GM19468 (cell line): ENCODE data around the gene ELK4.
A peak's percentile ranks its signal among the peaks of the same experiment; 100 is the strongest.

Source experiments
- ATAC-seq: cut with Tn5 transposase; IDR thresholded peaks from one replicate; pipeline ENCODE4 v1.9.1; 2021; ENCODE audit warnings: mild to moderate bottlenecking, moderate library complexity, moderate number of reproducible peaks; ENCODE audit not compliant: unreplicated experiment; ENCODE audit errors: extremely low read depth

ELK4 gene, protein sequence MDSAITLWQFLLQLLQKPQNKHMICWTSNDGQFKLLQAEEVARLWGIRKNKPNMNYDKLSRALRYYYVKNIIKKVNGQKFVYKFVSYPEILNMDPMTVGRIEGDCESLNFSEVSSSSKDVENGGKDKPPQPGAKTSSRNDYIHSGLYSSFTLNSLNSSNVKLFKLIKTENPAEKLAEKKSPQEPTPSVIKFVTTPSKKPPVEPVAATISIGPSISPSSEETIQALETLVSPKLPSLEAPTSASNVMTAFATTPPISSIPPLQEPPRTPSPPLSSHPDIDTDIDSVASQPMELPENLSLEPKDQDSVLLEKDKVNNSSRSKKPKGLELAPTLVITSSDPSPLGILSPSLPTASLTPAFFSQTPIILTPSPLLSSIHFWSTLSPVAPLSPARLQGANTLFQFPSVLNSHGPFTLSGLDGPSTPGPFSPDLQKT

DNA sequence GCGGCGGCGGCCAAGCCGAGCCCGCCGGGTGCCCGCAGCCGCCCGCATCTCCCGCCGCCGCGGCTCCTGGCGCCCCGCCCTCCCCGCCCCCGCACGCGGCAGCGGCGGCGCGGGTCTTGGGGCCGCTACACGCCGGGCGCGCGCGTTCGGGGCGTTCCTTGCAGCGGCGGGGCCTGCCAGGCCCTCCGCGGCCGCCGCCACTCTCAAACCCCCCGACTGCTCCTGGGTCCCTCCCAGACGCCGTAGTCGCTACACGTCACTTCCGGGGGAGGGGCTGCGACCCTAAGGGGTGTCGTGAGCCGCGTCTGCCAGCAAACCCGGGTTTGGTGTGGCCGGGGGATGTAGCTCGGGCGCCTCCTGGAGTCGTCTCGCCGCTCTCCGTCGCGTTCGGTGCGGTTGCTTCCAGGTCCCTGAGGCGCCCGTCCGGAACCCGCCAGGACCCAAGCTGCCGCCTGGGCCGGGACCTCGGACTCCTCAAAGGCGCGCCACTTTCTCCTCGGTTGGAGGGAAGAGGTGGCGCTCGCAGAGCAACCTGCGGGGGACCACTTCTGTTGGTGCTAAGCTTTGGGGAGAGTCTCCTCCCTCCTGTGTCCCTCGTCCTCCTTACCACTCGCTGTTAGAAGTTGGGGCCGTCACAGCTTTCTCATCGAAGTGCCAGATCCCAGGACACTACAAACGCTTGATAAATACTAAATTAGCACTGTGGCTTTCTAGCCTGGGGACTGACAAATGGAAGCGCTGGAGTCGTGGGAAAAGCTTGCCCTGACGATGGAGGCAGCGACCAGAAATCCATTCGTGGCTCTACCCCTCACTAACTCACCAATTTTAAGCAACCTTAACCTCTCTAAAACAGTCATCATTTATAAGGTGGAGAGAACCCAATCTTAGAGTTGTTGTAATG is at the start of gene ELK4:
Gene ELK4, minus strand, starts transcription at position 244 of the 901 bp plus-strand sequence. CDS start 8,129 bp downstream, outside the sequence.
- peak; percentile 29 for ATAC-seq

DNA sequence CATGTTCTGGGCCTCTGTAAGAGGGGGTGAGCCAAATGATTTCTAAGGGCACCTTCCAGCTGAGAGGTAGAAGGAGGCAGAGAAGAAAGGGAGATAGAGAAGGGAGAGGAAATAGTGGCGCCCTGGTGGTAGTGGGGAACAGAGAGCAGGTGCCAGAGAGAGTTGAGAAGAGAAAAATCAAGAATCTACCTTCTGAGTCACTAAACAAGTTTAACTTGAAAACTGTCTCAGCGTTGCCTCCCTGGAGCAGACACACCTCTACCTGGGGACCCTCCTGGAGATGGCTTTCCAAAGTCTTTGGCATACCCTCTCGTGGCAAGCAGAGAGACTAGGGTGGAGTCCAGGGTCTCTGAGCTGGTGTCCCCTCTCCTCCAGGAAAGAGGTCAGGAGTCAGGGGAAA is 49.6 kb upstream of the ELK4 start:
- ATAC-seq, result no peak

DNA sequence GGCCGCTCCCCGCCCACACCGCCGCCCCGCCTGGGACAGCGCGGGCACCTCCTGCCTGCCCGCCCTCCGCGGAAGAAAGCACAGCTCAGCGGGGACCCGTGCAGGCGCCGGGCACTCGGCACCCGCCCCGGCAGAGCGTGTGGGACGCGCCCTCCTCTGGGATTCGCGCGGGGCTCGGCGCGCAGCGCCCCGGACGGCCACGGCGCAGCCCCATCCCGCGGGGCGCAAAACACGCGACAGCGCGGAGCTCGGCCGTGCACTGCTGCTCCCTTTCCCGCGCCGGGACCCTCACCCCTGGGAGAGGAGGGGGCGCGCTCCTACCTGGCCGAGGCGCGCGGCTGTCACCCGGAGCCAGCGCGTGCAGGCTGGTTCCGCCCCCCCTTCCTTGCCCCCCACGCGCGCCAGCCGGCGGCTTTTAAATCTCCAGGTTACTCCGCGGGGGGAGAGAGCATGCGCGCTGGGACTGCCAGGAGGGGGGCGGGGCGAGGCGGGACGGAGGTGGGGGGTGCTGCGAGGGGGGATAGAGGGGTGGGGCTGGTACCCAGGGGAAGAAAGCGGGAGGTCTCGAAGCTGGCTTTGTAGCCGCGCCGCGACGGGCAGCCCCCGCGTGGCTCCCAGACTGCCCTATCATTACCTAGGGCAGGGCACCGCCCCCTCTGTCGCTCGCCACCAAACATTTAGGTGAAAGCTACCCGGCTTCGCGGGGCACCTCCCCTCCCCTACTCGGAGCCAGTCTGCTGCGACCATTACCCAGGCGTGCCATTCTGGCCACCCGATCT is 48.5 kb upstream of the ELK4 start, which contains the start of gene SLC45A3:
Gene SLC45A3, minus strand, starts transcription at position 437 of the 779 bp plus-strand sequence. CDS start 15,853 bp downstream, outside the sequence.
- ATAC-seq, result no peak

DNA sequence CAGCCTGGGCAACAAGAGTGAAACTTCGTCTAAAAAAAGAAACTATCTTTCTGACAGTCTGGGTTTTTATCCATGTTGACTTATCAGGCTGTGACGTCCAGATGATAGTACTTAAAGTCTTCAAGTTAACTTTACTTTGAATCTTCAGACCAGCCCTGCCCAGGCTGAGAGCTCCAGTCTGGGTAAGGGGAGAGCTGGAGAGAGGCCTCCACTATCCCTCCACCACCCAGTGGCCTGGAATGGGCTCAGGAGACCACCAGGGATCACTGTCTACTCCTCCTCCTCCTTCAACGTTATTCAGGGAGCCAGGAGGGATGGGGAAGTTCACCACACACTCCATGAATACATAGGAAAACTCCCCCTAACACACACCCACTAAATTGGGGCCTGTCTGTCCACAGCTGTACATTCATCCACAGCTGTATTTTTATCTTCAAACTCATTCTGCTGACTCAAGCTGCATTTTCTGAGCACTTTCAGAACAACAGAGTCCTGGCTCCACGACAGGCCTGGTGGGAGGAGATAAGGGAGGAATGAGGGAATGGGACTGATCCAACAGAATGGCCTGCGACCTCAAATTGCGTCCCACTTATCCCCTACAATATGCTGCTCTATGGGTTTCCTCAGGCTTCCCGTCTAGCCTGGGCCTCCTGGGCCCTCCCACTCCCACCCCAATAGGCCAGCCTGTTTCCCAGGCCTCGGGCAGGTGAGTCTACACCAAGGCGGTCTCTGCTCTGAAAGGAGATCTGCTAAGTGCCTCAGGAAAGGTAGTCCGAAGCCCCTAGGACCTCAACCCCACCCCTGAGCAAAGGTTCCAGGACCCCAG is 46.7 kb upstream of the ELK4 start:
- no peak for ATAC-seq

DNA sequence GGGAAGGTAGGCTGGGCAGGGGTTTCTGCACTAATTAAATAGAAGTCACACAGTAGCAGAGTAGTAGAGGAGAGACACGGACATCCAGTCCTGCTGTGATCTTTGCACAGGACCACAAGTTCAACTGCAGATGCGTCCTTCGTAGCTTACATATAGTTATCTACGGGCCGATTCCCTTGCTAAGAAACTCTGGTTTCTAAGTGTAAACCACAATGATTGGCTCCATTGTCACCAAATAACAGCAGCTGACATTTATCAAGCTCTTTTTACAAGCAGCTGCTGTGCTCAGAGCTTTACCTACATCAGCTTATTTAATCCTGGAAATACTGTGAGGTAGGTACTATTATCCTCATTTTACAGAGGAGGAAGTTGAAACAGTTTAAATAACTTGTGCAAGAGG is 45.4 kb upstream of the ELK4 start:
- ATAC-seq, result no peak

DNA sequence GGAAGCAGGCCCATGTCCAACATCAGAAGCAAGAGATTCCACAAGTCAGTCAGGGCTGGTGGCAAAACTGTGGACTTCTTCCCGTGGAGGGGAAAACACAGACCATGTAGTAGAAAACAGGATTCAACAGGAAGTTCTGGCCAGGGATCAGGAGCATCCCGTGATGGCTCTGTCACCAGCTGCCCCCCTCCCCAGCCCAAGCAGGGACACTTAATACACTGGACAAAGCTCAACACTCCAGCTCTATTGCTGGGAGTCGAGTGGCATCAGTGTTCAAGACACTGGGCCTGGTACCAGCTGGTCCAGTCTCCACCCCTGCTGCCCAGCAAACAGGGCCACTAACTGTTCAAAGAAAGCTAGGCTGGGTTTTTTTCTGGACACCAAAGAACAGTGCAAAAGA is 44.8 kb upstream of the ELK4 start:
- ATAC-seq, result no peak

DNA sequence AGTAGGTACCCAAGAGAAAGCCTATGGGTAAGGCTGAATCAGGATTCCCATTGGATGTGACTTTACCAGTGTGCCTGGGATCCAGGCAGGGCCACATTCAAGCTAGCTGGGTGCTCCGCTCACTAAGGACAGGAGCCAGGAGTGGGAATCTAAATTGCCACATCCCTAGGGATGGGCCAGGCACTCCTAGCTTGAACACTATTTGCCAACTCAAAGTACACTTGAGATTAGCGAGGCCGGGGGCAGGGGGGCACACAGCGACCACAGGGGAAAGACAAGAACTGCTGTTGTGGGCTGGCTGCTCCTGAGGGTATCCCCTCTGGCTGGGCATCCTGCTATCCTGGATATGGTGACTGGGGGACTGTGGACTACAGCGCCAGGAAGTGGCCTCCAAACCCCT is 44.2 kb upstream of the ELK4 start:
- no peak for ATAC-seq

DNA sequence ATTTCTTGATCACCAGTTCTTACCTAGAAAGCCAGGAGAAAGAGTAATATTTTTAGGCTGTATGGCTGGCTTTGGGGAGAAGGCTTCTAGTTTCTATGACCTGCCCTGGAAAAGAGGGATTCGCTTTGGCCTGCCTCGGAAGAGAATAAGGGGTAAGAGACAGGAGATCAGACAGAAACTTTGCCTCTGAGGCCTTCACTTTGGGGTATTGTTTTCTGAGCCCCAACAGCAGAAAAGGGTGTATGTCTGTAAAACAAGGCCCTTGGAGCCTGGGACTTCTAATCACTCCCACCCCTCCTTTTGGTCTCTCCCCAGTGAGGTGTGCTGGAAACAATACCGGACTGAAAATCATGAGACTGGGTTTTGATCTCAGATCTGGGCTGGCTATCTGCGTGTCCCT is 43.4 kb upstream of the ELK4 start:
- no peak for ATAC-seq

DNA sequence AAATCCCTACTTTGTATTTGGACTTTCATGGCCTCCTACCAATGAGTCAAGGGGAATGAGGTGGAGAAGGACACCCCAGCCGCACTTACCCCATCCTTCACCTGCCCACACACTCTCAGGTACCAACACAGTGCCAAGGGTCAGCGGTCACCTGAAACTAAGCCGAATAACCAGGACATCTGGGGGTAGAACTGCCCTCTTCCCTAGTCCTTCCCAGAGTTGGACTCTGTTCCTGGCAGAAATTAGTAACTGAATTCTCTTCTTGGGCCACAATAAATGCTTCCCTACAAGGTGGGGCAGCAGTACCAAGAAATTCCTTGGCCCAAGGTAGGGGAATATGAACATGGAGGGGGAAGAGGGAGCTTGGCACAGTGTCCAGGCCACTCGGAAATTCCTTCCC is 41.2 kb upstream of the ELK4 start:
- ATAC-seq, result no peak

DNA sequence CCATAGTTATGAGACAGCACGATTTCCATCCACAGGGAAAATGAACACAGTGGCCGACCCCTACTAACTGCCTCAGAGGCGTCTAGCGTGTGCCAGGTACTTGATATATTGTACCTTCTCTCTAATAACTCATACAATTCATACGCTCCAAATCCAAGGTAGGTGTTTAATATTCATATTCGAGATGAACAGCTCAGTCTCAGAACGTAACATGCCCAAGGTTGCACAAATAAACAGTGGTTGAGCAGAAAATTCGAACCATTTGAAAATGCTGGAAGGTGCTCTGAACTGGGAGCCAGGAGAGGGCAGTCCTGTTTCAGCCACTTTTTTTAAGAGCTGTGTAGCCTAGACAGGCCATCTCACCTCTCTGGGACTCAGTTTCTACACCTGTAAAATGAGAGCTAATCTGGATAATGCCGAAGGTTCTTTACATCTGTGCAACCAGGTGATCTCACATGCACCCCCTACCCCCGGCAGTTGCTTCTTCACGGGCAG is 40.6 kb upstream of the ELK4 start:
- ATAC-seq, result no peak

DNA sequence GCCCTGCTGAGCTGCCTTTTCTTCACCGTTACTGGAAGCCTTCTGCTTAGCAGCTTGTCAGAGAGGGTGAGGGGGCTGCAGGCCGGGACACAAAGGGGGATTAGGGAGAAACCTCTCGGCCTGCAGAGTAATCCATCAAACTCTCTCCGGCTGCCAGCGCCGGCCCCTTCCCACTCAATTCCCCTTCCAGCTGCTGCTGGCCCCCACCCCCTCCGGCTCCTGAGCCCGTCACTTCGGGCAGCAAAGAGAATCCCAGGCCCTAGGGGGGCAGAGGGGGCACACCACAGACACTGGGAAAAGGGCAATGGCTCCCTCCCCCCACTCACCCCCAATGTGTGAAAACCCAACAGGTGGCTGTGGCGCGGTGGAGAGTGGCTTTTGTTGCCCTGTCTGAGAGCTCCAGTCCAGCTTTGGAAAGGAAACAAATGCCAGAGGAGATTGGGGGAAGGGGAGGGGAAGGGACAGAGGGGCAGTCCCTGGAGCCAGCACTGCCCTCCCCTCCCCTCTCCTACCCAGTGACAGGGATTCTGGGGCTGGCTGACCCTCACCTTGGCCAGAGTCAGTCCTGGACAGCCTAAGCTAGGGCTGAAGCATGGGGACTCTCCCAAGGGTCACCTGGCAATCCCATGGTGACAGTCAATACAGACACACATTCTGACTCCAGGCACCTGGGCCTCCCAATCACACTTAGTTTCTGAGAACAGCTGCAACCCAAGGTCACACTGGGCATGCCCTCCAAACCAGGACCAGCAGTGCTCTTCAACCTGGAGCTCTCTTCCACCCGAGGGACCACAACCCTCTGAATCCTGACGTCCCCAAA is 39.0 kb upstream of the ELK4 start:
- no peak for ATAC-seq

DNA sequence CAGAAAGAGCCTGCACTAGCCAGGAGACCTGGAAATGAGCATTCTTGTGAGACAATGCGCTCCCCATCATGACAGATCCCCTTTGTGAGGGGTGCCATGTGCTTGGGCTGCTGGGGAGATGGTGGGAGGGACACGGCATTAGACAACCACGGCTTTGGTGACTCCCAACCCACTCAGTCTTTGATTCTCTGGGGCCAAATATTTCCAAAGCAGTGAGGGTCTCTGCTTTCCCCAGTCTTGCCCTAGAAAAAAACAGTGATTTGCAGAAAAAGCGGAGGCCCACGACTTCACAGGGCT is 38.3 kb upstream of the ELK4 start:
- ATAC-seq, result no peak

DNA sequence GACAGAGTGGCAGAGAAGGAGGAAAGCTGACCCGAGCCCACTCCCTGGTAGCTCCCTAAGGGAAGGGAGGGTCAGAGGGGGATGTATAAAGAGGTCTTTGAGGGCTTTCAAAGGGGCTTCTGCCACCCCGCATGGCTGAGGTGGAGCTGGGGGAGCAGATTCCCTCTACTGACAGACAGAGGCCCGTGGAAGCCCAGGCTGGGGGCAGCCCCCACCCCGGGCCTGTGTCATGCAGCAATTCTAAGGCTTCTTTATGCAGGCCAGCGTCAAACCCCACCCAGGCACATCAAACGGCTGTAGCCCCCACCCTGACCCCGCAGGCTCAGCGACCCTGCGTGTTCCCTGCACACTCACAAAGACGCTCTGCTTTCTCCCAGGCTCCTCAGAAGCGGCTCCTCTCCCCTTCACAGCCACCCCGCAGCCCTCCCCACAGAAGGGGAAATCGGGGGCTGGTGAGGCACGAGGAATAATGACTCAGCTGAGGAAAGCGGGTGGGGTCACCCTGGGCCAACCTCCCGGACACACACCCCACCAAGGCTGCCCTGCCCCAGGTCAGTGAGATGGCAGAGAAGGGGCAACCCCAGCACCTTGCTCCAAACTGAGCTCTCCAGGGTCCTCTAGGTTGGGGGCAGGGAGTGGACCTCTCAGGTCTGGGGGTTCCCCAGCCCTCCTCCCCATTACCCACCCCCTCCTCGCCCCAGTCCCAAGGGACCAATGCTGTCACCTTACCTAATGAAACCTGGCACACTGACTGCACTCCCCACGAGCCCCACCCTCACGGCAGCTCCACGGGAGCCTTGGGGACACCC is 37.7 kb upstream of the ELK4 start:
- ATAC-seq, result no peak

DNA sequence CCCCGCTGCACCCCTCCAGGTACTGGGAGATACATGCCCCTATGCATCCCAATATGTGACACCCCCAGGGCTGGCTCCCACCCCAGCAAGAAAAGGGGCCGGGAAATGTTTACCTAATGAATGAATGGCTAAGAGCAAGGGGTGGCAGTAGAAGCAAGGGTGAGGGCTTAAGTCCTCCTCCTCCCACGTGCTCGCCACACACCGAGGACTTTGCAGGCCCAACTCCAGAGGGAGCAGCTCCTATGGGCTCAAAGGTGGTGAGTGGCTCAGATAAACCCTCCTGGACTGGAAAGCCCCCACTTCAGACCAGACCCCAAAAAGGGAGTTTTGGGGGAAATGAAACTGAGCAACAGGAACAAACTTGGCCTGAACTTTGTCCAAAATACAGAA is 37.1 kb upstream of the ELK4 start:
- no peak for ATAC-seq

DNA sequence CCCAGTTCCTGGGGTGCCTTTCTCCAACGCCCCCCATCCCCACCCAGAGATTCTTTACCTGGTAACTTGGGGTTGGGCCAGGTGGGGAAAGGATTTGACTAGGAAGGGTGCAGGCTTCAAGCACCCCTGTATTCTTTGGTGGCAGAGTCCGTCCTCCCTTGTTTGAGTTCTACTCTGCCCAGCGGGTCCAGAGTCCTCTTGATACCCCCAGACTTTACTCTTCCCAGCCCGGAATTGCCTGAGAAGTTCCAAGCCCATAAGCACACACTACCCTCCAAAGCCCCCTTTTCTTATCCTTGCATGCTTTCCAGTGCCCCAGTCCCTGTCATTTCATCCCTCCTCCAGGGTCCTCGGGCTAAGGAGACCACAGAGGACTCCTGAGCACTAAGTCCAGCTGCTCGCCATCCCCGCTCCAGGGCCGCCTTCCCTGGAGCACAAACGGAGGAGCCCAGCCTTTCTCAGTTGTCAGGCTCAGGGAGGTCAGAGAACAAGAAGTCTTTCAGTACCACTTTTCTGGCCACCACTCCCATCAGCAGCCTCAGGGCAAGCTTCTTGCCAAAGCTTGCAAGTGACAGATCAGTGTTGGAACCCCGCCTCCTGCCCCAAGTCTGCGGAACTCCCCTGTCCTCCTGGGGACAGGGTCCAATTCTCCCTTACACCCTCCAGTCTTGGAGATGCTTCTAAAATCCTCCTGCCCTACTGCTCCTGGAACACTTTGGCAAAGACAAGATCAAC is 36.3 kb upstream of the ELK4 start:
- ATAC-seq, result no peak

DNA sequence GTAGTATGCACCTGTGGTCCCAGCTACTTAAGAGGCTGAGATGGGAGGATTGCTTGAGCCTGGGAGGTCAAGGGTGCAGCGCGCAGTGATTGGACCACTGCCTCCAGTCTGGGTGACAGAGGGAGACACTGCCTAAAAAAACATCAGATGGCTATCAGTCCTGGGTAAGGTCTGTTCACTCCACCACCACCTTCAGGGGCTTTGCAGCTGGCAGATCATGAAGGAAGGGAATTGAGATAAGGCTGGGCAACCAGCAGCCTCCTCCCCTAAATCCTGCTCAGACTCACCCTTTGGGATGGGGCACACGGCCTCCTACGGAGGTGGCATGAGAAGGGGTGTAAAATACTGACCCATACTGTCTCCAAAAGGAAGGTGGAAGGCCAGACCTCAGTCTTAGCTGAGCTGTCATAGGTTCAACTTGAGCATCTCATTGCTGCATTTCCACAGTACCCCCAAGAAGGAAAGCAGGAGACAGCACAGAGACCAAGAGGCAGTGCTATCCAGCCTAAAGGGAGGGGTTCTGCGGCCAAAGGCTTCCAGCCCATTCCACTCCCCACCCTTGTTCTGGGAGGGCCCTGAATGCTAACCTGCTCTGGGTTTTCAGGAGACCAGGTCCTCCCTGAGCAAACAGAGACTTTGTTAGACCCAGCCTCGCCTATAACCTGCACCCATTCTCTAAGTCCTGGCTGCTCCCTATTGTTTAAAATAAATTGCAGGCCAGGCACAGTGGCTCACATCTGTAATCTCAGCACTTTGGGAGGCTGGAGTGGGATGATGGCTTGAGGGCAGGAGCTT is 34.8 kb upstream of the ELK4 start:
- ATAC-seq, result no peak
